Common myeloid progenitor, CD34-positive (primary cell): ENCODE results near the gene DCAKD.

Experiments
- CTCF ChIA-PET: fragments of 350-600 bp; sonication (Branson Sonifier 250); formaldehyde crosslinking; loops from one replicate; lab custom pipeline; 2021; ENCODE audit warnings: antibody characterized with exemption; lab: Charles Lee
- POLR2A ChIA-PET: fragments of 350-600 bp; sonication (Branson Sonifier 250); formaldehyde crosslinking; loops from one replicate; lab custom pipeline; 2021; ENCODE audit warnings: antibody characterized with exemption; lab: Charles Lee
- DNase-seq, 3 donors: peaks; one replicate each; pipeline versions ENCODE4 v3.0.0 to v3.0.0-alpha.2; 2013
- H3K27ac ChIP-seq, 2 experiments: 1 replicate in 1 of 2; 2 replicates in 1 of 2; pipeline ENCODE4 v1.7.0; 2013; ENCODE audit warnings: inconsistent platforms in 2 of 2, low read length in 2 of 2, mild to moderate bottlenecking in 2 of 2, low read depth in 1 of 2, moderate library complexity in 1 of 2; ENCODE audit not compliant: severe bottlenecking in 2 of 2, insufficient read depth in 1 of 2, poor library complexity in 1 of 2
- H3K27me3 ChIP-seq, 5 experiments: replicated peaks in 2 of 5; 1 replicate in 3 of 5; 2 replicates in 2 of 5; pipeline versions ENCODE4 v1.6.1 to v1.7.0; 2013; ENCODE audit warnings: low read length in 4 of 5, mild to moderate bottlenecking in 2 of 5, moderate library complexity in 2 of 5, inconsistent platforms in 1 of 5; ENCODE audit not compliant: insufficient read depth in 5 of 5, control insufficient read depth in 4 of 5
- H3K36me3 ChIP-seq, 4 experiments: 1 replicate in 2 of 4; 2 replicates in 2 of 4; pipeline versions ENCODE4 v1.6.1 to v1.7.0; 2013; ENCODE audit warnings: low read length in 3 of 4, control low read depth in 1 of 4, mild to moderate bottlenecking in 1 of 4; ENCODE audit not compliant: control insufficient read depth in 4 of 4, insufficient read depth in 4 of 4
- H3K4me1 ChIP-seq, 4 experiments: 1 replicate in 3 of 4; 2 replicates in 1 of 4; pipeline versions ENCODE4 v1.6.1 to v1.7.1; 2013; ENCODE audit warnings: low read length in 3 of 4, mild to moderate bottlenecking in 3 of 4, control low read depth in 1 of 4, inconsistent platforms in 1 of 4, moderate library complexity in 1 of 4; ENCODE audit not compliant: control insufficient read depth in 4 of 4, insufficient read depth in 4 of 4; ENCODE audit errors: control extremely low read depth in 1 of 4
- H3K4me3 ChIP-seq, 7 experiments: 1 replicate in 4 of 7; 2 replicates in 3 of 7; pipeline versions ENCODE4 v1.5.1 to v1.7.0; 2013; ENCODE audit warnings: mild to moderate bottlenecking in 7 of 7, low read length in 6 of 7, moderate library complexity in 6 of 7, inconsistent platforms in 2 of 7, low read depth in 2 of 7, control low read depth in 1 of 7; ENCODE audit not compliant: insufficient read depth in 4 of 7, control insufficient read depth in 1 of 7; ENCODE audit errors: extremely low read depth in 1 of 7
- H3K9me3 ChIP-seq, 5 experiments: 1 replicate in 4 of 5; 2 replicates in 1 of 5; pipeline versions ENCODE4 v1.6.1 to v1.7.1; 2013; ENCODE audit warnings: low read length in 4 of 5, mild to moderate bottlenecking in 2 of 5, inconsistent platforms in 1 of 5, low read depth in 1 of 5, moderate library complexity in 1 of 5; ENCODE audit not compliant: control insufficient read depth in 4 of 5, insufficient read depth in 2 of 5; ENCODE audit errors: control extremely low read depth in 1 of 5
- WGBS: methylation state at CpG from one replicate; pipeline ENCODE4 v1.1.5; 2013; ENCODE audit not compliant: insufficient coverage; 5-methylcytosine and 5-hydroxymethylcytosine counted together

Gene DCAKD

GRCh38 chr17:45092911-45093430 is 41.5 kb upstream of the DCAKD start:
- no peak overlapping the region for H3K4me3 ChIP-seq
- ChIA-PET POLR2A (interaction anchor here (0.6 kb wide), 1 partner anchor 14 kb away, joined by 4 read pairs; no protein-coding TSS in a partner anchor), CTCF (interaction anchor here (1.5 to 2.1 kb wide), 2 partner anchors 17 to 172 kb away, joined by 5 to 8 read pairs; no protein-coding TSS in a partner anchor)
- 95% methylated on average over 6 of the region's 6 CpGs for WGBS
- H3K27me3 ChIP-seq = no peaks in the 10 kb centered on the region
- no peak for DNase-seq
- H3K9me3 ChIP-seq = no peaks in the 10 kb centered on the region
- H3K4me1 ChIP-seq = peaks cover 0 to 5% (median 0%) of the 10 kb centered on the region in 4 experiments
- no peak overlapping the region for H3K27ac ChIP-seq
- peaks cover 20 to 77% (median 60%) of the 10 kb centered on the region in 4 experiments for H3K36me3 ChIP-seq

DNA sequence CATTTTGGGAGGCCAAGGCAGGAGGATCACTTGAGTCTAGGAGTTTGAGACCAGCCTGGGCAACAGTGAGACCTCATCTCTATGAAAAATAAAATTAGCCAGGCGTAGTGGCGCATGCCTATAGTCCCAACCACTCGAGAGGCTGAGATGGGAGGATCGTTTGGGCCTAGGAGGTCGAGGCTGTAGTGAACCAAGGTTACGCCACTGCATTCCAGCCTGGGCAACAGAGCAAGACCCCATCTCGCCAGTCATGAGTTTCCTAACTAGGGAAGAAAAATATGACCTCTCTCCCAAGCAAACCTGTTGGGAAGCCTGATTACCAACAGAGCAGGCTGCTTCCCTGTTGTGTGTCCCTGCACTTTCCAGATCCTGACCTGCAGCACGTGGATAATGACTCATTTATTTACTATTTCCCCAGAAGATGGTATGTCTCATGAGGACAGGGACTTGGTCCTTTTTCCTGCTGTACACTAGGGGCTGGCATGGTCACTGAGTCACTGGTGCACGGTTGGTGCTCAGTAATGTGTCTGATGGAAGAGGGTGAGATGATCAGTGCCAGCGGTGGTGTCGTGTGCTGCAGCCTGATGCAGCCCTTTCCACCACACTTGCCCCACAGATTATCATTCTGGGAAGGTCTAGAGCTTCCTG is 40.5 kb upstream of the DCAKD start:
- CTCF ChIA-PET = interaction anchor here (1.5 kb wide), 1 partner anchor 15 kb away, joined by 8 read pairs; no protein-coding TSS in a partner anchor
- H3K4me1 ChIP-seq = peaks cover 0 to 12% (median 0%) of the 10 kb centered on the region in 4 experiments
- no peak overlapping the region for H3K4me3 ChIP-seq
- DNase-seq = no peak
- 89% methylated on average over 10 of the region's 11 CpGs for WGBS
- H3K9me3 ChIP-seq = no peaks in the 10 kb centered on the region
- H3K27ac ChIP-seq = no peak overlapping the region
- POLR2A ChIA-PET = interaction anchor here (0.6 kb wide), 1 partner anchor 13 kb away, joined by 4 read pairs; no protein-coding TSS in a partner anchor
- H3K36me3 ChIP-seq = peaks cover 19 to 76% (median 62%) of the 10 kb centered on the region in 4 experiments
- H3K27me3 ChIP-seq = no peaks in the 10 kb centered on the region

GRCh38 chr17:45090711-45091110 is 39.3 kb upstream of the DCAKD start:
- 100% methylated on average over 3 of the region's 3 CpGs for WGBS
- ChIA-PET CTCF (interaction anchor here (0.7 kb wide), 2 partner anchors 11 to 200 kb away, joined by 3 read pairs; no protein-coding TSS in a partner anchor), POLR2A (interaction anchor here (0.7 kb wide), 1 partner anchor 31 kb away, joined by 3 read pairs; no protein-coding TSS in a partner anchor)
- DNase-seq = no peak
- H3K4me3 ChIP-seq = no peak overlapping the region
- H3K27me3 ChIP-seq = no peaks in the 10 kb centered on the region
- H3K4me1 ChIP-seq = peaks cover 0 to 14% (median 0%) of the 10 kb centered on the region in 4 experiments
- H3K9me3 ChIP-seq = no peaks in the 10 kb centered on the region
- H3K36me3 ChIP-seq = peaks cover 14 to 72% (median 56%) of the 10 kb centered on the region in 4 experiments
- H3K27ac ChIP-seq = no peak overlapping the region

- 87% methylated on average over 3 of the region's 3 CpGs for WGBS
- H3K27ac ChIP-seq = no peak overlapping the region
- ChIA-PET CTCF (interaction anchor here (0.6 to 1.3 kb wide), 3 partner anchors 47 to 310 kb away, joined by 3 to 6 read pairs (median 3); partner anchors contain the start of gene ACBD4), POLR2A (no interaction called here)
- no peaks in the 10 kb centered on the region for H3K9me3 ChIP-seq
- peaks cover 23 to 77% (median 57%) of the 10 kb centered on the region in 4 experiments for H3K36me3 ChIP-seq
- no peaks in the 10 kb centered on the region for H3K27me3 ChIP-seq
- no peak overlapping the region for H3K4me3 ChIP-seq
- DNase-seq = no peak
- peaks cover 0 to 14% (median 0%) of the 10 kb centered on the region in 4 experiments for H3K4me1 ChIP-seq
Measured at GRCh38 chr17:45088741-45089140, 37.3 kb upstream of the DCAKD start.

DNA sequence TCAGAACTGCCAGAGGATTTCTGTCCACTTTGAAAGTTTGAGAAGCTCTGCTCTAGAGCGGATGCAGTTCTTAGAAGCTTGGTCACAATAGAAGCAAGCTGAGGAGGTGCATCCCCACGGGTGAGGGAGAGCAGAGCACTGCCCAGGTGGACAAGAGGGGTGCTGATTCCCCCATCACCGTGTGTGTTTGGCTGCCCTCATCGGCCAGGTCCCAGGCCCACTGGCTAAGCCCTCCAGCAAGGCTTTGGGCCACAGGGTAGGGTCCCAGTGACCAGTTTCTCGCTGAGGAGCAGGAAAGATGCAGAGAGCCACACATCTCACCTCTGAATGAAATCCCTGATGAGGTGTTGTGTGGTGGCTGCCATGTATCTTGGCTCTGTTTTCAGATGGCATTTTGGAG is 36.5 kb upstream of the DCAKD start:
- no peaks in the 10 kb centered on the region for H3K9me3 ChIP-seq
- no peak overlapping the region for H3K27ac ChIP-seq
- ChIA-PET POLR2A (no interaction called here), CTCF (interaction anchor here (0.7 to 1.4 kb wide), 4 partner anchors 9 to 131 kb away, joined by 3 to 6 read pairs (median 3); no protein-coding TSS in a partner anchor)
- no peaks in the 10 kb centered on the region for H3K27me3 ChIP-seq
- peaks cover 0 to 14% (median 0%) of the 10 kb centered on the region in 4 experiments for H3K4me1 ChIP-seq
- peaks cover 23 to 77% (median 57%) of the 10 kb centered on the region in 4 experiments for H3K36me3 ChIP-seq
- H3K4me3 ChIP-seq = no peak overlapping the region
- WGBS = 98% methylated on average over 4 of the region's 5 CpGs
- no peak for DNase-seq

DNA sequence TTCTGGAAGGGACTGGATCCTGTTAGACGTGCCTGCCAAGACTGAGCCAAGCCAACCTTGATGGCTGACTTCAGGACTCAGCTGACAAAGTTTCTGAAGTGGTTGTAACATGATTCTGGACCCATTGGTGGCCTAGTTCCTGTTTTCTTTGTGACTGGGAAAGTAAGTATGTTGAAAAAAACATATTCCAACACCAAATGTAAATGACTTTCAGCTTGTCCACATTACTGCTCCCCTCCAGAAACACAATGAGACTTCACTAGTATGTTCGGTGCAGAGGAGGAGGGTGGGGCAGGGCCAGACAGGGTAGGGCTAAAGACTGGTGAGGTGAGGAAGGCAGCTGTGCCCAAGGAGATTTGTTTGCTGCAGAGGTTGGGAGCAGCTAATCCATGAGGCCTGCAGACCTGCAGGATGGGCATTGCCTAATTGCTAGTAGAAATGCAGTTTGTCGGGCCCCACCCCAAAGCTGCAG is 36.1 kb upstream of the DCAKD start:
- no peak overlapping the region for H3K27ac ChIP-seq

More for the DNA sequence above, 36.1 kb upstream of the DCAKD start:
- Histone ChIP-seq H3K36me3 (peaks cover 23 to 77% (median 54%) of the 10 kb centered on the region in 4 experiments), H3K4me1 (peaks cover 0 to 14% (median 0%) of the 10 kb centered on the region in 4 experiments), H3K9me3 (no peaks in the 10 kb centered on the region), H3K4me3 (no peak overlapping the region), H3K27me3 (no peaks in the 10 kb centered on the region)
- WGBS = 100% methylated on average over 3 of the region's 3 CpGs
- ChIA-PET CTCF (interaction anchor here (0.6 to 1.4 kb wide), 5 partner anchors 10 to 132 kb away, joined by 3 to 6 read pairs (median 3); no protein-coding TSS in a partner anchor), POLR2A (no interaction called here)
- DNase-seq = no peak
